ENCODE data around the gene SLC2A13.

DNA sequence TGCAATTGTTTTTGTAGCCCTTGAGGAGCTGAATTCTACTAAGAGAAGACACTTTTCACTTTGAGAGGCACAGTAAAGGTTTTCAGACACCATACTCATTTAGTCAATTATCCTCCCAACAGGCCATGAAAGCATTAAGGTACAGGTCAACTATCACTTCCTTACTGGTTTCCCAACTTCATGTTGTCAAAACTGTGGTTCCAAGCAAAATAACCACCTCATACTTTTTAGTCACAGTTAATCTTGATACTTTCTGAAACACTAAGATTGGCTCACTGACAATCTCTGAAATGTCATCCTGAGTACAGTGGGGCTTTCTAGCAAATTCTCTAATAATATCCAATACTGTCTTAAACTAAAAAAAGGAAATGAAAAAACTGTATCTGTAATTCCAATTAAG, 71.7 kb downstream of the SLC2A13 start:
- TF ChIP-seq, protein P1, sequence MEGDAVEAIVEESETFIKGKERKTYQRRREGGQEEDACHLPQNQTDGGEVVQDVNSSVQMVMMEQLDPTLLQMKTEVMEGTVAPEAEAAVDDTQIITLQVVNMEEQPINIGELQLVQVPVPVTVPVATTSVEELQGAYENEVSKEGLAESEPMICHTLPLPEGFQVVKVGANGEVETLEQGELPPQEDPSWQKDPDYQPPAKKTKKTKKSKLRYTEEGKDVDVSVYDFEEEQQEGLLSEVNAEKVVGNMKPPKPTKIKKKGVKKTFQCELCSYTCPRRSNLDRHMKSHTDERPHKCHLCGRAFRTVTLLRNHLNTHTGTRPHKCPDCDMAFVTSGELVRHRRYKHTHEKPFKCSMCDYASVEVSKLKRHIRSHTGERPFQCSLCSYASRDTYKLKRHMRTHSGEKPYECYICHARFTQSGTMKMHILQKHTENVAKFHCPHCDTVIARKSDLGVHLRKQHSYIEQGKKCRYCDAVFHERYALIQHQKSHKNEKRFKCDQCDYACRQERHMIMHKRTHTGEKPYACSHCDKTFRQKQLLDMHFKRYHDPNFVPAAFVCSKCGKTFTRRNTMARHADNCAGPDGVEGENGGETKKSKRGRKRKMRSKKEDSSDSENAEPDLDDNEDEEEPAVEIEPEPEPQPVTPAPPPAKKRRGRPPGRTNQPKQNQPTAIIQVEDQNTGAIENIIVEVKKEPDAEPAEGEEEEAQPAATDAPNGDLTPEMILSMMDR (IDR thresholded peaks at IDR 0.05; ENCODE audit: low read depth, low read length): no peak
- TF ChIP-seq POLR2A (IDR thresholded peaks at IDR 0.05; ENCODE audit: extremely low read depth, insufficient read length) (no peak), MYC (IDR thresholded peaks at IDR 0.05; ENCODE audit: low read depth, low read length) (no peak)

Measured in NB4 (cell line).